ENCODE measurements around the gene EHMT1. TPM values are rescaled to one million over a fixed set of nuclear protein-coding genes. Genes with fewer than 3 reads are reported as not detected.

The EHMT1 gene
- polyA plus RNA-seq, 2 of the 4 experiments (the other 2 are of a cell fraction), result 41.3 to 48.0 TPM

DNA sequence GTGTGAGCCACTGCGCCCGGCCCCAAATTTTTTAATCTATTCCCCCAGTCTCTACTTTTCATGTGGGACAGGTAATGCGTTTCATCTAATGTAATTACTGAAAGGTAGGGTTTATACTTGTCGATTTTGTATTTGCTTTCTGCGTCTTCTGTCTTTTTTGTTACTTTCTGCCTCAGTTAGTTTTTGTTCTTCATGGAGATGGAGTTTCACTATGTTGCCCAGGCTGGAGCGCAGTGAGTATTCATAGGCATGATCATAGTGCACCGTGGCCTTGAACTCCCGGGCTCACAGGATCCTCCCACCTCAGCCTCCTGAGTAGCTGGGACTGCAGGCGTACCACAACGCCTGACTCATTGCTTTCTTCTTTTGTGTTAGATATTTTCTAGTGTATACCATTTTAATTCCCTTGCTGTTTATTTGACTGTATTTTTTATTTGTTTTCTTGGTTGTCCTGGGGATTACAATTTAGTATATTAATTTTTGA, 23.4 kb downstream of the EHMT1 start:
- no peaks in the 10 kb centered on the region for H3K9me3 ChIP-seq
- DNase-seq (ENCODE audit: low read depth in 1 of 2, low spot score in 1 of 2), result no peak
- WGBS (ENCODE audit: missing lambda C conversion rate), result 95% methylated on average over 10 of the region's 10 CpGs
- H3K4me3 ChIP-seq, result no peak overlapping the region
- no peak for ATAC-seq
- no peak for TF ChIP-seq ZFP36 (IDR thresholded peaks at IDR 0.05; ENCODE audit: borderline replicate concordance, partially characterized antibody)
- no peak for TF ChIP-seq FOXS1 (CRISPR knock-in tag; IDR thresholded peaks at IDR 0.05)
- no peak for TF ChIP-seq HDAC2 (IDR thresholded peaks at IDR 0.05)
- TF ChIP-seq MYC (IDR thresholded peaks at IDR 0.05; ENCODE audit: borderline replicate concordance, low read length), result no peak
- H3K27ac ChIP-seq, result no peak overlapping the region
- H3K4me2 ChIP-seq, result no peak overlapping the region
- FAIRE-seq, result no peak
- ChIA-PET POLR2A (no interaction called here), CTCF (interaction anchor here (0.8 to 1.1 kb wide), 3 partner anchors 8 to 61 kb away, joined by 3 read pairs; no protein-coding TSS in a partner anchor)
- H3K4me1 ChIP-seq, result no peaks in the 10 kb centered on the region

DNA sequence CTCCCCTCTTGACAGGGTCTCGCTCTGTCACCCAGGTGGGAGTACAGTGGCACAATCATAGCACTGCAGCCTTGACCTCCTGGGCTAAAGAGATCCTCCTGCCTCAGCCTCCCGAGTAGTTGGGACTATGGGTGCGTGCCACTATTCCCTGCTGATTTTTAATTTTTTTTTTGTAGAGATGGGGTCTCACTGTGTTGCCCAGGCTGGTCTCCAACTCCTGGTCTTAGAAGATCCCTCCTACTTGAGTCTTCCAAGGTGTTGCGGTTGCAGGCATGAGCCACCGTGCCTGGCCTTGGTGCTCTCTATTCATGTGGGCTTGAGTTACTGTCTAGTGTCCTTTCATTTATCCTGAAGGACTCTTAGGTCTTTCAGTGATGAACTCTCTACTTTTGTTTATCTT, 24.1 kb downstream of the EHMT1 start:
- Histone ChIP-seq H3K9me3 (no peaks in the 10 kb centered on the region), H3K4me1 (no peaks in the 10 kb centered on the region), H3K4me2 (no peak overlapping the region), H3K27ac (no peak overlapping the region), H3K4me3 (no peak overlapping the region)
- DNase-seq (ENCODE audit: low read depth in 1 of 2, low spot score in 1 of 2) (no peak), FAIRE-seq (no peak), ATAC-seq (no peak)
- no peak for TF ChIP-seq RFX5 (IDR thresholded peaks at IDR 0.05)
- TF ChIP-seq ZC3H11A (IDR thresholded peaks at IDR 0.05), result no peak
- TF ChIP-seq HOXB13 (CRISPR knock-in tag; IDR thresholded peaks at IDR 0.05; ENCODE audit: low read depth), result no peak
- TF ChIP-seq, protein P1, sequence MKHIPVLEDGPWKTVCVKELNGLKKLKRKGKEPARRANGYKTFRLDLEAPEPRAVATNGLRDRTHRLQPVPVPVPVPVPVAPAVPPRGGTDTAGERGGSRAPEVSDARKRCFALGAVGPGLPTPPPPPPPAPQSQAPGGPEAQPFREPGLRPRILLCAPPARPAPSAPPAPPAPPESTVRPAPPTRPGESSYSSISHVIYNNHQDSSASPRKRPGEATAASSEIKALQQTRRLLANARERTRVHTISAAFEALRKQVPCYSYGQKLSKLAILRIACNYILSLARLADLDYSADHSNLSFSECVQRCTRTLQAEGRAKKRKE (CRISPR knock-in tag; IDR thresholded peaks at IDR 0.05; ENCODE audit: low read depth), result no peak
- TF ChIP-seq POLR2AphosphoS2 (conservative IDR thresholded peaks at IDR 0.05; ENCODE audit: low read length), result no peak
- no peak for TF ChIP-seq CBX8 (IDR thresholded peaks at IDR 0.05)
- ChIA-PET CTCF (interaction anchor here (0.7 to 1.1 kb wide), 3 partner anchors 13 to 69 kb away, joined by 3 read pairs; no protein-coding TSS in a partner anchor), POLR2A (no interaction called here)
- 93% methylated on average over 5 of the region's 5 CpGs for WGBS (ENCODE audit: missing lambda C conversion rate)

GRCh38 chr9:137643921-137644320, 25.1 kb downstream of the EHMT1 start:
- H3K4me1 ChIP-seq, result no peaks in the 10 kb centered on the region
- no peaks in the 10 kb centered on the region for H3K9me3 ChIP-seq
- no peak overlapping the region for H3K4me2 ChIP-seq
- ChIA-PET POLR2A (interaction anchor here (0.6 kb wide), 1 partner anchor 12 kb away, joined by 3 read pairs; no protein-coding TSS in a partner anchor), CTCF (interaction anchor here (1.1 to 1.2 kb wide), 3 partner anchors 11 to 29 kb away, joined by 3 to 4 read pairs (median 4); no protein-coding TSS in a partner anchor)
- no peak for ATAC-seq
- H3K27ac ChIP-seq, result no peak overlapping the region
- H3K4me3 ChIP-seq, result no peak overlapping the region
- DNase-seq (ENCODE audit: low read depth in 1 of 2, low spot score in 1 of 2), result no peak
- FAIRE-seq, result no peak
- WGBS (ENCODE audit: missing lambda C conversion rate), result 94% methylated on average over 14 of the region's 14 CpGs
- no peak for TF ChIP-seq SMC3 (IDR thresholded peaks at IDR 0.05)
- no peak for TF ChIP-seq CTCF (IDR thresholded peaks at IDR 0.05)
- no peak for TF ChIP-seq ZFP36 (IDR thresholded peaks at IDR 0.05; ENCODE audit: borderline replicate concordance, partially characterized antibody)
- TF ChIP-seq KDM1A (IDR thresholded peaks at IDR 0.05; ENCODE audit: low read depth), result no peak
- no peak for TF ChIP-seq HOXB13 (CRISPR knock-in tag; IDR thresholded peaks at IDR 0.05; ENCODE audit: low read depth)
- TF ChIP-seq, protein P2, sequence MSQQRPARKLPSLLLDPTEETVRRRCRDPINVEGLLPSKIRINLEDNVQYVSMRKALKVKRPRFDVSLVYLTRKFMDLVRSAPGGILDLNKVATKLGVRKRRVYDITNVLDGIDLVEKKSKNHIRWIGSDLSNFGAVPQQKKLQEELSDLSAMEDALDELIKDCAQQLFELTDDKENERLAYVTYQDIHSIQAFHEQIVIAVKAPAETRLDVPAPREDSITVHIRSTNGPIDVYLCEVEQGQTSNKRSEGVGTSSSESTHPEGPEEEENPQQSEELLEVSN (IDR thresholded peaks at IDR 0.05; ENCODE audit: borderline replicate concordance, low read depth), result no peak
- no peak for TF ChIP-seq KDM5A (IDR thresholded peaks at IDR 0.05)
- no peak for TF ChIP-seq RNF2 (IDR thresholded peaks at IDR 0.05; ENCODE audit: borderline replicate concordance, low read depth)

DNA sequence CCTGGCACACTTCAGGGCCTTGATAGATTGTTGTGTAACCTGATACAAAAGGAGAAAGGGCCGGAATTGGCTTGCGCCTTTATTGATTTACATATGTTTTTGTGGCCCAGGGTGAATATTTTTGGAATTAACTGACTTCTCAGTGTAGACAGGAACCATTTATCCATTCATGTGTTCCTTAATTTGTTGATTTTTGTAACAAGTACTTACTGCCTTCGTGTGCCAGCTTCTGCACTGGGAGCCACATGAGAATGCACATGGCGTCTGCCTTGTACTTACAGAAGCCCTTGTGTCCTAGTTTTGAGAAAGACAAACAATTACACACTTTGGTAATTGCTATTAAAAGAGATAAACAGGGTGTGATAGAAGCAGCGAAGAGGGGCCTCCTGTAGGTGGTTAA, 26.4 kb downstream of the EHMT1 start:
- no peak for ATAC-seq
- CTCF ChIA-PET, result interaction anchor here (1.2 to 1.5 kb wide), 2 partner anchors 15 to 28 kb away, joined by 3 to 4 read pairs; no protein-coding TSS in a partner anchor
- H3K4me3 ChIP-seq, result no peak overlapping the region
- TF ChIP-seq NFE2L2 (conservative IDR thresholded peaks at IDR 0.05; ENCODE audit: low read length) (no peak), CBX2 (IDR thresholded peaks at IDR 0.05; ENCODE audit: borderline replicate concordance, low read depth) (no peak), BCL3 (IDR thresholded peaks at IDR 0.05) (no peak), RAD21 (conservative IDR thresholded peaks at IDR 0.05 in 1 of 2, IDR thresholded peaks at IDR 0.05 in 1 of 2) (no peak)
- TF ChIP-seq, protein P1 (CRISPR knock-in tag; IDR thresholded peaks at IDR 0.05; ENCODE audit: low read depth), result no peak

More for the DNA sequence above, 26.4 kb downstream of the EHMT1 start:
- DNase-seq (ENCODE audit: low read depth in 1 of 2, low spot score in 1 of 2) (no peak), FAIRE-seq (no peak)
- Histone ChIP-seq H3K4me2 (no peak overlapping the region), H3K9me3 (no peaks in the 10 kb centered on the region), H3K27ac (no peak overlapping the region), H3K4me1 (no peaks in the 10 kb centered on the region)
- POLR2A ChIA-PET, result no interaction called here
- 96% methylated on average over 5 of the region's 5 CpGs for WGBS (ENCODE audit: missing lambda C conversion rate)

All from A549 (cell line).